Activated naive CD8-positive, alpha-beta T cell treated with anti-CD3 and anti-CD28 coated beads, Interleukin-2, amount 50 U/mL, for 16 hours (primary cell): ENCODE data around the gene ABCA1.
"Not testable (repeated sequence)": the region's sequence is repeated elsewhere in the genome, so short reads cannot be mapped to it uniquely, and the experiment has no call there.

ENCODE experiments used
- DNase-seq: peaks from one replicate; pipeline ENCODE4 v3.0.0-alpha.2; 2020; ENCODE audit warnings: low read depth, low spot score

Gene ABCA1

DNA sequence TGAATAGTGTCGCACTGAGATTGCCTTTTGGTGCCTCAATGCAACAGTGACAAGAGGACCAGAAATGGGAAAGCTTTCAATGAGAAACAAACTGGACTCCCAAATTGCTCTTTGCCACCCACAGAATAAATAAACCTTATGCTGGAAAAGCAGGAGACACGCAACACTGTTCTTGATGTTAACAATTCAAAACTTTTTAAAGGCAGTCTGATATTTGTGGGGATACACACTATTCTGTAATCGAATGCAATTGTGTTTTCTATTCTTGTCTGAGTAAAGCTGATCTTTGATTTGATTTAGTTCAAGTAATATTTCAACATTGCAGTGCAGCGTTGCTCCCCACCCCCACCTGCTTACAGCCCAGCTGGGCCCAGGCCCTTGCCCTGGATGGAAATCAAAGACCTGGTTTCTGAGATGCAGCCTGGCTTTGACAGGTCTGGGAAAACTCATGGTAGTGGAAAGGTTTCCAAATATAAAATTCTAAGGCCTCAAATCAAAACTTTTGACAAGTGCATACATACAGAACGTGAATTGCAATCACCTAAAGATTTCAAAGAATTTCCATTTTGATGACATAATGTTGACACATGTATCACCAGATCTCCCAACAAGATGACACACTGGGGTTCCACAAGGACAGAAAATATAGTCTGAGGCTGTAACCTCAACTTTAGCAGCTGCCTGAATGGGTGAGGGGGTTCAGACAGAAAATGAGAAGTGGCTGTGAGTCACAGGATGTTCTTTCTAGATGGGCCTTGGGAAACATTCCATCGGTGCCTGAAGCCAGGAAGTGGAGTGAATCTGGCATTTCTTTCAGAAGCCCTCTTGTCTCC lies 55.1 kb downstream of the ABCA1 start:
- DNase-seq = no peak

DNA sequence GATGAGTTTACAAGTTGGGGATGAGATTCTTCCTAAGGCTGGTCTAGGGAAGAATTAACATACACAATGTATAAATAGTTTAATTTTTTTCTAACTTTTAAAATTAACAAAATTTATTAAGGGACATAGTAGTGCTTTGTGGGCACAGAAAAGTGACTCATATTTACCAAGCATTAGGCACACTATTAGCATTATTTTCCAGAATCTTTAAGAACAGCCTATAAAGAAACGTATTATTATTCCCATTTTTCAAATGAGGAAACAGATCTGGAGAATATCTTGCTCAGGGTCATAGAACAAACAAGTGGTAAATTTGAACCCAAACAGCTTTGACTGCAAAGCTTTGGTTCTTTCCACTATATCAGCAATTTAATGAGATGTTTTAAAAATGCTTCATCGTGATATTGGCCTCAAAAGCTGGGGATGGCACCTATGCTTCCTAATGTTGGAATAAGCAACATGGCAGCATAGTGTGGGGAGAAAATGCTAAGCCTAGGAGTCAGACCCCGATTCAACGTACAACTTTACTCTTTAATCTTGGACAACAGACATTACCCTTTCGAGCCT lies 55.9 kb downstream of the ABCA1 start:
- DNase-seq = no peak

DNA sequence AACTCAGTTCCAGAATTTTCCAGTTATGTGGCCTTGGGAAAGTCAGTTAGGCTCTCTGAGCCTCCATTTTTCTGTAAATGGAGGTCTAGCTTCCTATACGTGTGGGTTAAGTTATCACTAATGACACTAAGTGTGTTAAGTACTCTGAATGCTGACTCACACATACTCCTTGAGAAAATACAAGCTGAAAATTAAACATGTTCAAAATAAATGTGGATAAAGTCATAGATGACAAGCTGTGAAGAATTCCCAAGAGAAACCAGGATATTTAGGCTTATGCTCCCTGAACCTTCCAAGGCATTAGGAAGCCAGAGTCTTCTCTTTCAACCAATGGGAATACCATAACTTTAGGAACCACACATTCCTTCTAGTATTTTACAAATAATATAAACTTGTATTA lies 58.1 kb downstream of the ABCA1 start:
- DNase-seq = no peak

DNA sequence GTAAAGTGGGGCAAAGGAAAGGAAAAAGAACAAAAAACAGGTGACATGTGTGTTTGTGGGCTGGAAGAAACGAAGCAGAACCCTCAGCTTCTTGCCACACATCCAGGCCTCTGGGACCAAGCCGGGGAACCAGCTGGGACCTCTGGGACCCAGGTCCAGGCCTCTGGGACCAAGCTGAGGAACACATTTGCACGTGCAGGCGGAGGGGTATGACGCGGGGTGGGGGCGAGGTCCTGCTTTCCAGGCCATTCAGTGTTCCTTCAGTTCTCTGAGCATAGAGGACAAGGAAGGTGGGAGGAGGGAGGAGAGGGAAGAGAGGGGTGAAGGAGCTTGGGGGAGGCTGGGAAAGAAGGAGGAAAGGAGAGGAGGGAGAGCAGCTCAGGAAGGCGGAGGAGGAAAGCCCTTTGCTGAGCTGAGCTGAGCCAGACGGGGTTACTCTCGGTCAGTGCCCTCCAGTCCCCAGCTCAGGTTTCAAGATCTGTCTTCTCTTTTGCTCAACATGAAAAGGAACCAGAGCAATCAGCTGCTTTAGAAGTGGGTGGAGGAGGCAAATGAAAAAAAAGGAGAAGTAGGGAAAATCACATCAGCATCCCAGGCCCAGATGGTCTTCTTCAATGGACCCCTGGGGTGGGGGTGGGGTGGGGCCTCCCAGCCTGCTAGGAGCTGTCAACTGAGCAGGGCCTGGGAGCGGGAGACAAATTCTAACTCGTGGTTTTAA lies 59.1 kb downstream of the ABCA1 start:
- no peak for DNase-seq

DNA sequence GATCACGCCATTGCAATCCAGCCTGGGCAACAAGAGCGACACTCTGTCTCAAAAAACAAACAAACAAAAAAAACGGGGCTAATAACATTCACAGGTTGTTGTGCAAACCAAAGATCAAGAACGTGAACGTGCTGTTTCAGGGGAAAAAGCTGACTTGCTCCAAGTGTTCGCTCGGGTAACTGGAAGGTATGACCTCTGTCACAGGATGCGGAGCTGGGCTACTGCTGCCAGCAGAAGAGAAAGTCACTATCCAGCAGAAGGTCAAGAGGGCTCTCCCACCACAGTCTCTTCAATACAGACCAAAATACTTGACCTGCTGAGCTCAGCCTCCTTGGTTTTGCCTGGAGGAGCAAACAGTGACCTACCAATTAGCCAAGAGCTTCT lies 59.7 kb downstream of the ABCA1 start:
- DNase-seq = no peak

DNA sequence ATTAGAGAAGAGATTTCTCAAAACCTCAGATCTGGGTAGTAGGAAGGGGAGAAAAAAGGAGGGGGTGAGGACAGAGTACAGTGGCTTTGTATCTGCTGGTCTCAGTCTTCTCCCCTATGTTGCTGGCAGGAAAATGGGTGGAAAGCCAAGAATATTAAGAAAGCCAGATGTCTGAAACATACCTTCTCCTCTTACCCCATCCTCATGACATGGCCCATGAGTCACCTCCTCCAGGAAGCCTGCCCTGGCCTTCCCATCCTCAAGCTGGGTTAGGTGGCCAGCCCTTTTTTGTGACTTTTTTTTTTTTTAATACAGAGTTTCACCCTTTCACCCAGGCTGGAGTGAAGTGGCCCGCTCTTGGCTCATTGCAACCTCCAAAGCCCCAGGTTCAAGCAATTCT lies 61.8 kb downstream of the ABCA1 start:
- no peak for DNase-seq

DNA sequence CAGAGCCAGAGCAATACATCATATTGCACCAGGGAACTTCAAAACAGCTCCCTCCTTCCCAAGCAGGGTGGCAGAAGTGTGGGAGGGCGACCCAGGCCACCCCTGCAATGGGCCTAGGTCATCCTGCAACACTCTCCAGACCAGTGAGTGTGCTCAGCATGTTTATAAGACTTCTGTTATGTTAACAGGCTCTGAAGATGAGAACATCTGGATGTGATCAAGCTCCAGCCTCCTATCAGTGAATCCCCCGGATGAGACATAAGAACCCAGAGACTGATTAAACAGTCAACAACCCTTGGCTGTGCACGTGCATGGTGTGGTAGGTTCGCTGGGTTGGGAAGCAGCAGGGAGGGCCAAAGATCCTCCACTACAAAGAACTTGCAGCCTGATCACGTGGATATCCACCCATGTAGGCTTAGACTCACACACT lies 63.3 kb downstream of the ABCA1 start:
- no peak for DNase-seq

DNA sequence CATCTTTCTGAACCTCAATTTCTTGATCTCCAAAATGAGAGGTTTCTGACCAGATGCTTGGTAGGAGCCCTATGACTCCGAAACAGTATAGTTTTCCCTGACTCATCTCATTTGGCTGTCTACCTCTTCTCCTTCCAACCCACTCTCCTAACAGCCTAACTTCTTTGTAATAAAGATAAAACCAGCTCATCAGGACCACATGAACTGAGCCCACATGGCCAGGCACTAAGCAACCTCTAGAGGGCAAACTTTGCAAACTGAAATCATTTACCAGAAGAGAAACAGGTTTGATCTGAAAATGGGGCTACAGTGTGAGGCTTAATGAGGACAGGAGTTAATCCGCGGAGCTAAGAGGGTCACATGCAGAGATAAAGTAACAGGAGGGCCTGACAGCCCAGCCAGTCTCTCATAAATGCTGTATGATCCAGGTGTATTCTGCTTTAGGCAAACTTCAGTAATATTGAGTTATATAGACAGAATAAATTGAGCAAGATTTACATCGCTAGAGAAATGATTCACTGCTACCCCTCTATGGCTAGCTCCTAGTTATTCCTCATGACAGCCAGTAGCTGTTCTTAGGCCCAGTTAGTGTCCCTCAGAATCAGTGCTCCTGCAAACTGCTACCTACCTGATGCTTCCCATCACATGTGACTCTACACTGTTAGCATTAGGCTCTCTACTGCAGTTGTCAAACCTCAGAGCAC lies 64.6 kb downstream of the ABCA1 start:
- no peak for DNase-seq

DNA sequence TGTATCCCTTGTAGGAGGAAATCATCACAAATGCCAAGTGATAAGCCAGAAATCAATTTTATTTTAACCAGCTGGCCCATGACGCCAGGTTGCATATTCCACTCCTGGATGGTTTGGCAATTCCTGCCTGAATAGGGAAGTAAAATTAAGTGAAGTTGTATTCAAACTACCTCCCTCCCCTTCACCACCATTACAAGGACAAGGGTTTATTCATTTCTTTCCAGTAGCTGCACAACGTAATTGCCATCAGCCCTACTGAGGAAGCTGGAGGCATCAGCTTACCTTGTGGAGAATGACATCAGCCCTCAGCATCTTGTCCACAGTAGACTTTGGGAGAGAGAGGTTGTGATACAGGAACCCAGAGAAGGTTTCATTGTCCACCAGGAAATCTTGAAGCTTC lies 66.6 kb downstream of the ABCA1 start:
- no peak for DNase-seq

DNA sequence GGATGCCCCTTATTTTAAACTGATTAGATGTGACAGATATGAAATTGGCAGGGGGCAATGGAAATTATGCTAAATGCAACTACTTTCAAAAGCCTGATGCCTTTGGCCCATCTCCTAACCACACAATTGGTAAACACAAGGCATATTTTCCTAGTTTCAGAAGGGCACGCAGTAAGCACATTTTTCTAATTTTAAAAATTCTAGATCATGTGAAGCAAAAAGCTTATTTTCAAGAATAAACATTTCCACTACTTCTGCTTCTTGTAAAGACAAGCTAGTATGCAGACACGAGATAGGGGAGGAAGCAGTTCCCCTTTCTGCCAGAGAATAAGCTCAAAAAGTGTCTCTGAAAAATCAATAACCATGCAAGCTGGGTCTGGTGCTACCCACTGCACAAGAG lies 67.7 kb downstream of the ABCA1 start:
- no peak for DNase-seq

DNA sequence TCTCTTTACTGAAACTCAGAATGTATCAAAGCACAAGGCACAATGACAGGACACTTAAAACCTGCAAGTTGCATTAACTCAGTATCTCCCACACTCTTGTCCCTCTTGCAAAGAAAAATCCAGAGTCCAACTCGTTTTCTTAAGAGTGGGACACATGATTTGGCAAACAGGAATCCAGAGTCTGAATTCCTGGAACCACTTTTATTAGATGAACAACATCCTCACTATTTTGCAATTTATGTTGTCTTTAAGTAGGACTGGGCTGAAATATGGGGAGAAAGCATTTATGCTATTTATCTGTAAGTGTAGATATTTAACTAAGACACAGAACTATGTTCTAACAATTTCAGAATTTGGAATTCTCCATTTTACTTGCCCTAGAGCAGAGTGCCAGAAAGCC lies 69.1 kb downstream of the ABCA1 start:
- no peak for DNase-seq

DNA sequence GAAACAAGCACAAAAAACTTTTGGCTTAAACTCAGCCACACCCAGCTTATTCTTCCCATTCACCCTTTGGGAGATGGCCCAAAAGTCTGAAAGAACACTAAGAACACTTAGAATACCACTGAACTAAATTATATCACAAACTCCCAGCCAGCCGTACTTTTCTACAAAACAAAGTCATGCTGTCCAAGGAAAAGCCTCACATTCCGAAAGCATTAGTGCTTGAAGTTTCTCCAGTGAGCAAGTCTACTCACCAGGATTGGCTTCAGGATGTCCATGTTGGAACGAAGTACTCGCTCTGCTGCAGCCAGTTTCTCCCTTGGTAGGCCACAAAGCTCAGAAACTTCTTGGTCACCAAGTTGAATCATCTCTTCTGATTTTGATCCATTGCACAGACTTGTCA lies 69.7 kb downstream of the ABCA1 start:
- no peak for DNase-seq

DNA sequence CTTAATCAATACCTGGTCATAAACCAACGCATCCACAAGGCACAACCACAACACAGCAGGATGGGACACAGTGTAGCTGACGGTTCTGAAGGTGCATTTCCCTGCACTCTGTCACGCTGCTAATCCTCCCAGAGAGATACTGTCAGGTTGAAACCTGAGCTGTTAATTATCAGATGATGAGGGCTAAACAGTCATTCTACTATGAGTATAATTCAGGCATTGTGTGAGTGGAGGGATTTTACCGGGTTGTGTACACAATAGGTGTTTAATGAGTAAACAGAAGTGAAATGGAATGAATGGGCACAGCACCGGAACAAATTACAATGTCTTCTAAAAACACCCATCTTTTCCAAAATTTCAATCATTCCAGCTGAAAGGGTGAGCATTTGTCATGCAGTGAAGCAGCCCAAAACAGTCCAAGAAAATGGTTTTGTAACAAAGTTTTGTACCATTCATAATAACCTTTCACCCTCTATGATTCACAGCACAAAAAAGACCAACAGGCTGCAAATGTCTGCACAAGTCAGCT lies 71.5 kb downstream of the ABCA1 start:
- no peak for DNase-seq

DNA sequence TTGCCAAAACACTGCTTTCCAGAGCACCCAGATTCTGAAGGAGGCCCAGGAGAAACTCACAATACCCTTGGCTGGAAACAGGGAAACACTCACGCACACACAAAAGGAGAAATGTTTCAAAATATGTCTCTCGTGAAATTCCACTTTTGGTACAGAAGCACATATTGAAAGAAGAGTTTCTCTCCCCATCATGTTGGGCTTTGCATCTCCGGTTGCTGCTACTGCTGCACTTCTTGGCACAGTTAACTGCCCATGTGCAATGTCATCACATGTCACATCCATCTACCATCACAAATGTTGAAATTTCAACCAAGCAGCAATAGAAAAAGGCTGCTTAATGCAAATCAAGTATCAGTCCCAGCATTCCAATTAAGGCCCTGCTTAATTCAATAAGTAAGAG lies 72.1 kb downstream of the ABCA1 start:
- no peak for DNase-seq

DNA sequence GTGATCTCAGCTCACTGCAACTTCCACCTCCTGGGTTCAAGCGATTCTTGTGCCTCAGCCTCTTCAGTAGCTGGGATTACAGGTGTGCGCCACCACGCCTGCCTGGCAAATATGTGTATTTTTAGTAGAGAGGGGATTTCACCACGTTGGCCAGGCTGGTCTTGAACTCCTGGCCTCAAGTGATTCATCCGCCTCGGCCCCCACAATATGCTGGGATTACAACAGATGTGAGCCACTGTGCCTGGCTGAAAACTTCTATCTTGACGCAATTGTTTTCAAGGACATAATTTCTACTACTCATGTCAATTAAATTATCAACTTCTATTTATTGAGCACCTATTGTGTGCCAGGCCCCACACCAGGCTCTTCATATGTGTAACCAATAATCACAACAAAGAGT lies 72.7 kb downstream of the ABCA1 start:
- DNase-seq = not testable (repeated sequence)

DNA sequence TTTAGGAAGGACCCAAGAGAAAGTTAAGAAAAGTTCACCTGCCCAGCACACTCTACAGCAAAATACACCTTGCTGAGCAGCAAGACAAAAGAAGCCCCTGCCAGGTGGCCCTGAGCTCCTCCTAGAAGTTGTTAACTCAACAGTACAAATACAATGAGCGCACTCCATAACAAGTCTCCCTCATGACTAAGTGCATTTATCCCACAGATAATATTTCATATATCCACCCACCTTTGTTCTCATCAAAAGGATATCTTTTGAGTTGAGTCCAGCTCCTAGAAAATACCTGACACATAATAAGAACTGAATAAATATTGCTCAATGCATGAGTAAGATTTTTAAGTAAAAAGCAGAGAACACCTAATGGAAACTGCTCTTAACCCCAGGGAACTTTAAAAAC lies 73.3 kb downstream of the ABCA1 start:
- no peak for DNase-seq

DNA sequence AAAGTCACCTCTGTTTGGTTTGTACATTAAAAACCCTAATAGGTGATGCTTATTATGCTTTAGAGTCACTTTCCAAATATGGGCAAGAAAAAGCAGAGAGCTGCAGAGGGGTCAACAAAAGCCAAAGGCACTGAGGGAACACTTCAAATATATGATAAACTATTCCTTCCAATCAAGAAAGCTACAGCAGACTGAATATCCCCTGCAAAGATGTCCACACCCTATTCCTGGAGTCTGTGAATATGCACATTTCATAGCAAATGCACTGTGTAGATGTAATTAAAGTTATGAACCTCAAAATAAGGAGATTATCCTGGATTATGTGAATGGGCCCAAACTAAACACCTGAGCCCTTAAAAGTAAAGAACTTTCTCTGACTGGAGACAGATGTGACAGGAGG lies 74.3 kb downstream of the ABCA1 start:
- no peak for DNase-seq

DNA sequence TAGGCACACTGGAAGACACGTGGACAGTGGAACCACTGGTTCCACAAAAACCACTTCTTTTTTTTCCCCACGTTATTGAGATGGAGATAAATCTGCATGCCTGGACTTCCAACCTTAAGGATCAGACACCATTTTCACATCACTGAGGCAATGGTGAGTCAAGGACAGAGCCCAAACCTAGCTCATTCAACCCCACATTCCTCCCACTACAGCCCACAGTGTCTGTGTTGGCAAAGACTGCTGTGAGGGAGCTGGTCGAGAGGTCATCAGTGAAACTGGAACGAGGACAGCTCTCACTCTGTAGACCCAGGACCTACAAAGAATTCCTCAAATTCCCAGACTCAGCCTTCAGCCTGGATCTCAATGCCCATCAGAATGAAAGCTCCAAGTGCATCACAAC lies 74.8 kb downstream of the ABCA1 start:
- no peak for DNase-seq

DNA sequence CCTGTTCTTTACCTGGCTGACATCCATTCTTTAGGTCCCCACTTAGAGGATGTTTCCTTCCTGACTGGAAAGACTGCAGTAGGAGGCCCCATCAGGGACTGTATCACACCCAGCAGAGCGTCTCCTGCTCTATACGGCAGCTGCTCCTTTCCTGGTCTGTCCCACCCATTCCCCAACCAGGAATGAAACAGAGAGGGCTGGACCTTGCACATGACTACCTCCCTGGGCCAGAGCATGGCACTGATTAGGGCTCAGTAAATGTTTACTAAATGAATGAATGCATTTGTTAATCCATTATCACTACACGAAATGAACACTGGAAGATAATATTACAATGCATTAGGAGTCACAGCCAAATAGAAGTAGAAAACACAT lies 76.4 kb downstream of the ABCA1 start:
- DNase-seq = no peak

DNA sequence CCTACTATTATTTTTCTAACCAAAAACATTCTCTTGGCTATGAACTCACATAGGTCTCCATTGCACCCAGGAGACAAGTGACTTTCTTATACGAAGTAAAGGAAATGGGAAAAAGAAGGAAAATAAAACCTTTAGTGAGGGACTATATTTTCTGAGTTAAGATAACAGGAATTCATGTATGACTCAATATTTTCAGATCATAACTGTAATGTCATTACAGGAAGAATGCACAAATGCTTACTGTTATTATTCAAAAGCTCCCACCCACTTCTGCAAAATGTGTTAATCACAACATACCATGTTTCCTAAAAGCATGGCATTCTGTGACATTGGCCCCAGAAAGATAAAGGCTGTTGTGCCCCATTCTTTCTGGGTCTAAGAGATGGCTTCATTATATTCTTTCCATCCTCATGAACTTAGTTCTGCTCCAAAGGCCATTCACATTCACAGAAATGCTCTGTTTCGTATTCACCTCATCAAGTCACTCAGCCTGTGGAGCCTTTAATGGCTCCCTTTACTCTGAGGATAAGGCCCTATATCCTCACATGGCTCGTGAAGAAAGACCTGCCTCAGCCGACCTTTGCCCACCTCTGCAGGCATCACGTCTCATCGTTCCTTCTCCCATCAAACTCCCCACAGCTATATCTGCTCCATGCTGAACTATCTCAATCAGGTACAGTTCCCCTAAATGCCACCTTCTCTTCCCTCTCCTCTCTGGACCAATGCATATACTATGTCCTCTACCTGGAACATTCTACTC lies 77.0 kb downstream of the ABCA1 start:
- no peak for DNase-seq

DNA sequence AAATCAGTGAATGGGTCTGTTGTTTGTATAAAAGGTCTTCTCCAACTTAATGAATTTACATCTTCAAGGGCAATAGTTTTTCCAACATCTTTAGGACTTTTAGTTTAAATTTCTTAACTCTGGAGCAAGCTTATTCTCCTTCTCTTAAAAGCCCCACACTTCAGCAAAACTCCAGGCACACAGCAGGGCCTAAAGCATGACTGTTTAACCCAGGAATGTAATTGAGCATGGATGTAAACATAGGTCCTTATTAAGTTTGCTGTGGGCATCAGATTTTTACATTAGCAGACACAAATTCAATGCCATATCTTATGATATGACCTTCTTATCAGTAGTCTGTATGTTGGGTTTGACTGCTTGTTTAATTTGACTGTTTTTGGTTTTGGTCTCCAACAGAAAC lies 78.9 kb downstream of the ABCA1 start:
- no peak for DNase-seq
